Suppressor macrophage (primary cell): ENCODE results near the gene BECN2.
"Not testable (repeated sequence)": the region's sequence is repeated elsewhere in the genome, so short reads cannot be mapped to it uniquely, and the experiment has no call there.

ENCODE experiments used
- DNase-seq, 4 experiments: peaks; one replicate each; pipeline ENCODE4 v3.0.0-alpha.2; 2020 to 2022

The BECN2 gene

DNA sequence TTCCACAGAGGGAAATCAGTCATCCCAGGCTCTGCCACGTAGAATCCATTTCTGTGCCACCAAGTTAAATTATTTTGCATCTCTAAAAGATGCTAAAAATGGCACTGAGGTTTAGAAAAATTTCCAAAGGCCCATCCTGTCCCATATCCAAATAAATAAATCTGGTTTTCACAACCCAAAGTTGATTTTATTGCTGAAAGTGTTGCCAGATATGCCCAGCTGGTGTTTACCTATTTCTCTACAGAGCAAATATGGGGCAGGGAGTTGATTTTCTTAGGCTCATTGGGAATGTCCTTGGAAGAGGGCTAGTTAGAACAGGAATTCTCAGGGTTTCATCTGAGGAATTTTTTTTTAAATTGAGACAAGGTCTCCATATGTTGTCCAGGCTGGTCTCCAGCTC lies 22.4 kb downstream of the BECN2 start:
- no peak for DNase-seq

DNA sequence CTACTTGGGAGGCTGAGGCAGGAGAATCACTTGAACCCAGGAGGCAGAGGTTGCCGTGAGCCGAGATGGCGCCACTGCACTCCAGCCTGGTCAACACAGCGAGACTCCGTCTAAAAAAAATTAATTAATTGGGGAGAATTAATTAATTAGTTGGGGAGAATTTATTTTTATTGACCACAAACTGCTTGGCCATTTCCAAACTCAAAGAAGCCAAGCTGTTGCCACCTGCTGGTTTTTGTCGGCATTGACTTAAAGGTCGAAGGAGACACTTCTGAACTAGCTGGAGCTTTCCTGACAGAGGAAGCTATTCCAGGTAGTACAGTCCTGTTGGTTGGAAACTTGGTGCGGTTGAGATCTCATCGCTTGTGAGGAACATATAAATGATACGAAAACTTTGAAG lies 28.2 kb downstream of the BECN2 start:
- DNase-seq, result peak; percentile 52 to 78 (median 67)

DNA sequence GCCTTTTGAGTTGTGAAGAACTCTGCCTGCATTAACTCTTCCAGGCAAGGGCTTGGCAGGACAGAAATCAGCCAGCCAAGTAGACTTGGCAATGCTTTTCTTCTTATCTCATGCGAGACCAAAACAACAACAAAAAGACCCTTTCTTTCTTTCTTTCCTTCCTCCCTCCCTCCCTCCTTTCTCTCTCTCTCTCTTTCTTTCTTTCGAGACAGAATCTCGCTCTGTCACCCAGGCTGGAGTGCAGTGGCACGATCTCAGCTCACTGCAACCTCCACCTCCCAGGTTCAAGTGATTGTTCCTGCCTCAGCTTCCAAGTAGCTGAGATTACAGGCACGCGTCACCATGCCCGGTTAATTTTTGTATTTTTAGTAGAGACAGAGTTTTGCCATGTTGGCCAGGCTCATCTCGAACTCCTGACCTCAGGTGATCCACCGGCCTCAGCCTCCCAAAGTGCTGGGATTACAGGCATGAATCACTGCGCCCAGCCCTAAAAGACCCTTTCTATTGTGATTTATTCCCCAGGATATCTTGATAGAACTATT lies 30.9 kb downstream of the BECN2 start:
- DNase-seq, result not testable (repeated sequence)

DNA sequence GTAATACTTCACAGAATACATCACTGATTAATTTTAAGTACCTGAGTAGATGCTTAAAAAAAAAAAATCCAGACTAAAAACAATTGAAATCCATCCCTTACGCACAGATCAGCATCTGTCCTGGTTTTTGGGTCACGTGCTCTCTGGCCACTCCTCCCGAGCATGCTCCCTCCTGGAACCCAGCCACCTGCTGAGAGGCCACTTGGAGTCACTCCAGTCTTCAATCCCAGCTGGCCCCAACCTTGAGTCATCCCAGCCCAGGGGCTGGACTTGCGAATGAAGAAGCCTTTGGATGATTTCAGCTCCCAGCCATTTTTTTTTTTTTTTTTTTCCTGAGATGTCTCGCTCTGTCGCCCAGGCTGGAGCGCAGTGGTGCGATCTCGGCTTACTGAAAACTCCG lies 32.5 kb downstream of the BECN2 start:
- no peak for DNase-seq

DNA sequence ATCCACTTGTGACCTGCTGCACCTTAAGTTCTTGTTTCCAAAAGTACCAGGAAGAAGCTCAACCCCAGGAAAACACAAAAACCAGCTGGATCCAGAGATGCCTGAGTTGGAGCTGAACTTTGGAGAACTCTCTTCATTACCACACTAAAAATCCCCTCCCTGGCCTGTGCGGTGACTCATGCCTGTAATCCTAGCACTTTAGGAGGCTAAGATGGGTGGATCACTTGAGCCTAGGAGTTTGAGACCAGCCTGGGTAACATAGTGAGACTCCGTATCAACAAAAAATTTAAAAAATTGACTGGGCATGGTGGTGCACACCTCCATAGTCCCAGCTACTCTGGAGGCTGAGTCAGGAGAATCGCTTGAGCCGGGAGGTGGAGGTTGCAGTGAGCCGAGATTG lies 35.2 kb downstream of the BECN2 start:
- peak; percentile 17 to 38 (median 25) for DNase-seq

DNA sequence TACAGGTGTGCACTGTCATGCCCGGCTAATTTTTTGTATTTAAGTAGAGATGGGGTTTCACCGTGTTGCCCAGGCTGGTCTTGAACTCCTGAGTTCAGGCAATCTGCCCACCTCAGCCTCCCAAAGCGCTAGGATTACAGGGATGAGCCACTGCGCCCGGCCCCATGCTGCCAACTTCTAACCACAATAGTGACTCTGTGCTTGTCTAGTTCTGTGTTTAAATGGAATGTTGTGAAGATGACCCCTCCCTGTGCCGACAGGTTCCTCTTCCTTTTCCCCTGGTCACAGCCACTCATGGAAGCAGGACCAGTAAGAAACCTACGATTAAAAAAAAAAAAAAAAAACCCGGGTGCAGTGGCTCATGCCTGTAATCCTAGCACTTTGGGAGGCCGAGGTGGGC lies 36.6 kb downstream of the BECN2 start:
- no peak for DNase-seq

DNA sequence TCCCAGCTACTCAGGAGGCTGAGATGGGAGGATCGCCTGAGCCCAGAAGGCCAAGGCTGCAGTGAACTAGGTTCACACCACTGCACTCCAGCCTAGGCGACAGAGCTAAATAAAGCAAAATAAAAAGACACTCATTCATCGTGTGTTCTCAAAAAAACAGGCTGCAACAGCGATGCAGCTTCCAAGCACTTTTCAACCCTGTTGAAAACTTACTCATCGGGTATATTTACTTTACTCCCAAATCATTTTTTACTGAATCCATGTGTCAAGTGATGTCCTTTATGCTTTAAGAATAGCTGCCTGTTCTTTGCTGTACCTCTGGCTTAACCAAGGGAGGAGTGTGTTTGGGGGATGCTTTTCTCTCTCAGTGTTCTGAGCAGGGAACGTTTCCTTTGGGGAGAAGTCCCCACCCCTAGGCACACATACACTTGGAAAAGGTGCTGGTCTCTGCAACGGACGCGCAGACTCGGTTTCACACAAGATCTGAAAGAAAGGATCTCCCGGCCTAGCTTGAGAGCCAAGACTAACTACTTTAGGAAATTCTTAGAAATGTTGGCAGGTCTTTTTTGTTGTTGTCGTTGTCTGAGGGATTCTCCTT lies 39.9 kb downstream of the BECN2 start:
- no peak for DNase-seq

DNA sequence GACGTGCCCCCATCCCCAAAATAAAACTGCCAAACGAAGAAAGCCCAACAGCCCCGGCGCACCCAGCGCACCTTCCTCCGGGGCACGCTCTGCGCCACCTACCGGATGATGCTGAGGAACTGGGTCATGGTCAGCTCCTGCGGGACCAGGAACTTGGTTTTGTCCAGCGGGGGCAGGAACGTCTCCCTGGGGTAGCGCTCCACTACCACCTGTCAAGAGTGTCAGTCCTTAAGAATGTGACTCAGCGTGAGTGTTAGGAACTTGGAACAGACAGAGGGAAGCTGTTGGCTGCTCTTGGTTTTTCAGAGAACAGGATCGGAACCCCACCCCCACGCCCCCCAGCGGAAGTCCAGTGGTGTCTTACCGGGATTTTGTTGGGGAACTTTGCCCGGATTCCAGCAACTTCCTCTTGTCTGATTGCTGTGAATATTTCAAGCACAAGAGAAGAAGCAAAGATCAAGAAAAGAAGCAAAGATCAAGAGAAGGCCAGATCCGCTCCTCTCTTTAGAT lies 40.9 kb downstream of the BECN2 start:
- peak; percentile 75 to 87 (median 82) for DNase-seq

DNA sequence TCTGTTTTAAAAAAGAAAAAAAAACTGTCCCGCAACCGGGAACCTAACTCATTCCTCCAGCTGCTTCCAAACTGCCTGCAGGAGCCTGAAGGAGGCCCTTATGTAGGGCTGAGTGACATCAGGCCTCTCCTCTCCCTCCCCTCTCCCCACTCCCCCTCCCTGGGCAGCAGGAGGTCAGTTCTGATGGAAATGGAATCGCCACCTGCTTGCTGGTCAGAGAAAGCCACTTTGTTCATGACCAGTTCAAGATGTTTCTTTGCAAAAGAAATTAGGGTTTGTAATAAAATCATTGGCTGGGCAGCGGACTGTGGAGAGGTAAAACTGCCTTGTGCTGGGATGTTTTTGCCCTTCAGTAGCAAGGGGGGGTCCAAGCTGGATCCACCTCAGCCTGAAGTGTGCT lies 41.5 kb downstream of the BECN2 start, which contains the start of gene MAP1LC3C:
Gene MAP1LC3C, minus strand, starts transcription at position 73 of the 400 bp plus-strand sequence. CDS start 90 bp downstream, outside the sequence.
- peak in 2 of 4 experiments; percentile 5 to 8 for DNase-seq

DNA sequence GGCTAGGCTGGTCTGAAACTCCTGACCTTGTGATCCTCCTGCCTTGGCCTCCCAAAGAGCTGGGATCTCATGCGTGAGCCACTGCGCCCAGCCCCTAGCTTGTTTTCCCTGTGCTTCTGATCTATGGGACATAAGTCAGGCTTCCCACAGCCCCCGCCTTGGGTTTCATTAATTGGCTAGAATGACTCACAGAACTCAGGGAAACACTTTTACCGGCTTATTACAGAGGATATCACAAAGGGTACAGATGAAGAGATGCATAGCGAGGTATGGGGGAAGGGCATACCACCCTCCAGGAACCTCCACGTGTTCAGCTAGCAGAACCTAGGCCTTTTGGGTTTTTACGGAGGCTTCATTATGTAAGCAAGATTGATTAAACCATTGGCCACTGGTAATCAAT lies 42.9 kb downstream of the BECN2 start:
- DNase-seq, result no peak

DNA sequence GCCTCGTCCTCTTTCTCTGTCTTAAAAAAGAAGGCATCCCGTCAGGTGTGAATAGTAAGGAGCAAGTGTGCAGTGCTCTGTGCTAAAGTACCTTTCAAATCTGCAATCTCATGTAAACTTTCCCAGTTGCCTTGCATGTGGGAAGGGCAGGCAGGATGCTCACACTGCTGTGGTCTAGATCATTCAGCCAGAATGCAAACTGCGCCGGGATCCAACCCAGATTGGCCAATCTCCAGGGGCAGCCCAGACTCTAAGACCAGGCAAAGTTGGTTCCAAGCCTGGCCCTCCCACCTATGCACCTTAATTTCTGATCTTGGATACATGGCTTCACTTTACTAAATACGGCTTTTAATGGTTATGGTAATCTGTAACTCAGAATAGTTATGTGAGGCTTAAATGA lies 44.5 kb downstream of the BECN2 start:
- DNase-seq, result no peak

DNA sequence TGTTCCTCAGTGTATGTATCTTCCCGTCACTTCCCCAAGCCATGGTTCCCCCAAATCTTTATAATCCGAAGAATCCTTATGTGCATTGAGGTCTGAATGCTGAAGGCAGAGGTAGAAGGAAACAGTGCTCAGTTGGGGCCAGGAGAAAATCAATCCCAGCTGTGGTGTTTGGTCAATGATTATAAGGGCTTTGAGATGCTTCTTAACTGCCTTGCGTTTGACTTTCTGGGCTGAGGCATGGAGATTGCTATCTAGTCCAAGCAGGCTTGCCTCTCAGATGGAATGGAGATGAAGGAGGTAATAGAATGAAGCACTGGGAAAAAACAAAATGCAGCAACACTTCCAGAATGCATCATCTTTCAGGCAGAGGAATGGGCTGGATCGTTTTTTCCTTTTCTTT lies 44.9 kb downstream of the BECN2 start:
- no peak for DNase-seq

DNA sequence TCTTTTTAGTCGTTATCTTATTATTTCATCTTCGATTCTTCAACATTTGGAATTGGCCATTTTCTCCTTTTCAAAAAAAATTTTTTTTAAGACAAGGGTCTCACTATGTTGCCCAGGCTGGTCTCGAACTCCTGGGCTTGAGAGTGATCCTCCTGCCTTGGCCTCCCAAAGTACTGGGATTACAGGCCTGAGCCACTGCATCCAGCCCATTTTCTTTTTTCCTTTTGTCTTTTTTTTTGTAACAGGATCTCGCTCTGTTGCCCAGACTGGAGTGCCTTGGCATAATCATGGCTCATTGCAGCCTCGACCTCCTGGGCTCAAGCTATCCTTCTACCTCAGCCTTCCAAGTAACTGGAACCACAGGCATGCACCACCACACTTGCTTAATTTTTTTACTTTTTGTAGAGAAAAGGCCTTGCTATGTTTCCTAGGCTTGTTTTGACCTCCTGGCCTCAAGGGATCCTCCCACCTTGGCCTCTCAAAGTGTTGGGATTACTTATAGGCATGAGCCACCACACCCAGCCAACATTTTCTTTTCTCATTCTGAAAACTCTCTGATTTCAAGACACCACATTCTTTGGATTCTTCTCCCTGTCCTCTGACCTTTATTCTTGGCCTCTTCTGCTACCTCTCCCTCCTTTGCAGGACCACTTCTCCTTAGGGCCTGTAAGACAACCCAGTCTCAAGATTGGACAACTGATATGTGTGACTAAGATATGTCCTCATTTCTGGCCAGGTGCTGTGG lies 47.4 kb downstream of the BECN2 start:
- DNase-seq, result no peak

DNA sequence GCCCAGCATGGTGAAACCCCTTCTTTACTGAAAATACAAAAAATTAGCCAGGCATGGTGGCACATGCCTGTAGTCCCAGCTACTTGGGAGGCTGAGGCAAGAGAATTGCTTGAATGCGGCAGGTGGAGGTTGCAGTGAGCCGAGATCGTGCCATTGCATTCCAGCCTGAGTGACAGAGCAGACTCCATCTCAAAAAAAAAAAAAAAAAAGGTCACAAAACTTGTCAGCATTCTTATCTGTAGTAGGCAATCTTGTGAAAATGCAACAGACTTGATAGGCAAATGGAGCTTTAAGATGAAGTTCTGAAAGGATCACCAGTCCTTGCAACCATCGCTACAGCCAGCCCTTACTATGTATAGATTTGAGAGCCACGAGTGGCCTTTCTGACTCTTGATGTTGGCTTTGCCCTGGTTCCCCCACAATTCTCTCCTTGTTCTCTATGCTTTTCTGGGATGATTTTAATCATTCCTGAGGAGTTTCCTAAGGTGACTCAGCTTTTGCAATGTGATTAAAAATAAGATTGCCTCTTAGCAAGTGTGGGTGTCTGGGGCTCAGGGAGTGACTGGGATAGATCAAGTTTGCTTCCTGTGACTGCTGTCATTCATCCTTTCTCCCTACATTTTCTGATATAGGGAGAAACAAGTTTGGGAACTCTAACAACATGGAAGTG lies 48.4 kb downstream of the BECN2 start:
- no peak for DNase-seq

DNA sequence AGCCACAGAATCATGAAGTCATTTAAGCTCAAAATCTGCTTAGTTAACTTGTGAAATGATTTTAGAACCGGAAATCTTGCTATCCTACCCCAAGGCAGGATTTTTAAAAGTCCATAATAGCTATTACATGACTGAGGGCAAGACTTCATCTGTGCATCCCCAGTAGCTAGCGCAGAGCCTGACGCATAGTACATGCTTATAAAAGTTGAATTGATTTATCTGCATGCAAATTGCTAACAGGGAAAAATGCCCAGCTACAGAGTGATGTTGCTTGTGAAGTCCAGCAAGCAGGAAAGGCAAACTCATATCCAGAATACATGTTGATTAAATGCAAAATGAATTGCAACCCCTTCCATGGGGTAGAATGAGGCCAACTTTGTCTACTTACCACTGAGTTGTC lies 49.4 kb downstream of the BECN2 start:
- DNase-seq, result no peak
